ENCODE results near the gene CAVIN2. TPM values are rescaled to one million over a fixed set of nuclear protein-coding genes. Genes with fewer than 3 reads are reported as not detected.

The CAVIN2 gene
- total RNA-seq, 1 donor from 2014 or later: not detected

- intact Hi-C loops (cut with micrococcal nuclease): no loop called here
Measured at GRCh38 chr2:191864628-191865374, 17.9 kb upstream of the CAVIN2 start.

GRCh38 chr2:191863988-191864387, 17.1 kb upstream of the CAVIN2 start:
- intact Hi-C loops (cut with micrococcal nuclease): no loop called here

GRCh38 chr2:191862156-191862775, 15.4 kb upstream of the CAVIN2 start:
- intact Hi-C loops (cut with micrococcal nuclease): no loop called here

GRCh38 chr2:191860760-191861466, 14.0 kb upstream of the CAVIN2 start:
- intact Hi-C loops (cut with micrococcal nuclease): no loop called here

- intact Hi-C loops (cut with micrococcal nuclease): no loop called here
Measured at GRCh38 chr2:191859681-191860080, 12.8 kb upstream of the CAVIN2 start.

- intact Hi-C loops (cut with micrococcal nuclease): no loop called here
Measured at GRCh38 chr2:191857886-191858285, 11.0 kb upstream of the CAVIN2 start.

- intact Hi-C loops (cut with micrococcal nuclease): no loop called here
Measured at GRCh38 chr2:191857259-191857805, 10.4 kb upstream of the CAVIN2 start.

- intact Hi-C loops (cut with micrococcal nuclease): no loop called here
Measured at GRCh38 chr2:191856111-191856876, 9.4 kb upstream of the CAVIN2 start.

- intact Hi-C loops (cut with micrococcal nuclease): no loop called here
Measured at GRCh38 chr2:191855382-191855781, 8.5 kb upstream of the CAVIN2 start.

GRCh38 chr2:191854382-191855372, 7.8 kb upstream of the CAVIN2 start:
- intact Hi-C loops (cut with micrococcal nuclease): no loop called here

GRCh38 chr2:191853843-191854242, 7.0 kb upstream of the CAVIN2 start:
- intact Hi-C loops (cut with micrococcal nuclease): no loop called here

GRCh38 chr2:191851158-191851557, 4.3 kb upstream of the CAVIN2 start:
- intact Hi-C loops (cut with micrococcal nuclease): no loop called here

GRCh38 chr2:191848771-191849767, 2.2 kb upstream of the CAVIN2 start:
- intact Hi-C loops (cut with micrococcal nuclease): no loop called here

GRCh38 chr2:191847764-191848163, 876 bp upstream of the CAVIN2 start:
- intact Hi-C loops (cut with micrococcal nuclease): no loop called here

GRCh38 chr2:191845876-191846514, 893 bp downstream of the CAVIN2 start:
- intact Hi-C loops (cut with micrococcal nuclease): no loop called here

GRCh38 chr2:191845248-191845715, 1.6 kb downstream of the CAVIN2 start:
- intact Hi-C loops (cut with micrococcal nuclease): no loop called here

- intact Hi-C loops (cut with micrococcal nuclease): no loop called here
Measured at GRCh38 chr2:191844706-191845105, 2.2 kb downstream of the CAVIN2 start.

GRCh38 chr2:191840921-191841320, 6.0 kb downstream of the CAVIN2 start:
- intact Hi-C loops (cut with micrococcal nuclease): no loop called here
